HEK293 (cell line): Measurements from ENCODE around the gene TRPM2.
A peak's percentile ranks its signal among the peaks of the same experiment; 100 is the strongest.

Source experiments
- CTCF ChIA-PET: fragments of 350-600 bp; formaldehyde crosslinking; extraction: SDS; loops from one replicate; lab custom pipeline; 2021; ENCODE audit warnings: antibody characterized with exemption; lab: Yijun Ruan, JAX
- POLR2A ChIA-PET: fragments of 300-600 bp; formaldehyde crosslinking; extraction: SDS; loops from one replicate; lab custom pipeline; 2020; ENCODE audit warnings: antibody characterized with exemption, inconsistent platforms; lab: Yijun Ruan, JAX
- H3K27ac ChIP-seq: fragments of 200-500 bp; sonication (Bioruptor generic); 2 replicates; pipeline ENCODE4 v1.5.1; 2014; ENCODE audit warnings: low read depth, low read length, control low read depth, inconsistent platforms; ENCODE audit errors: extremely low read depth
- H3K36me3 ChIP-seq, 2 experiments: fragments of 200-500 bp in 1 of 2; sonication (Bioruptor generic) in 1 of 2; 1 replicate in 1 of 2; 2 replicates in 1 of 2; pipeline ENCODE4 v1.5.1; 2014 to 2017; ENCODE audit warnings: inconsistent platforms in 2 of 2, low read length in 2 of 2; ENCODE audit not compliant: control insufficient read depth in 2 of 2, insufficient read depth in 1 of 2
- H3K4me1 ChIP-seq: fragments of 200-500 bp; sonication (Bioruptor generic); 2 replicates; pipeline ENCODE4 v1.5.1; 2014; ENCODE audit warnings: mild to moderate bottlenecking, low read length, inconsistent platforms; ENCODE audit not compliant: control insufficient read depth, insufficient read depth
- H3K4me3 ChIP-seq: 2 replicates; pipeline ENCODE4 v1.5.1; 2011; ENCODE audit warnings: low read depth, mild to moderate bottlenecking, control low read depth, low read length, moderate library complexity
- H3K9me3 ChIP-seq: fragments of 200-500 bp; sonication (Bioruptor generic); 2 replicates; pipeline ENCODE4 v1.5.1; 2014; ENCODE audit warnings: low read depth, low read length, inconsistent platforms; ENCODE audit not compliant: control insufficient read depth, insufficient read depth
- EGR2 ChIP-seq: fragments of 450-650 bp; formaldehyde crosslinking; IDR thresholded peaks from 2 replicates; pipeline ENCODE4 v1.5.1; 2016; ENCODE audit warnings: low read depth, missing biosample characterization, missing genetic modification characterization
- GFI1B ChIP-seq: fragments of 450-650 bp; formaldehyde crosslinking; IDR thresholded peaks from 2 replicates; pipeline ENCODE4 v1.5.1; 2016; ENCODE audit warnings: missing biosample characterization, missing genetic modification characterization
- GLIS1 ChIP-seq: fragments of 450-650 bp; formaldehyde crosslinking; IDR thresholded peaks from 2 replicates; pipeline ENCODE4 v1.5.1; 2016; ENCODE audit warnings: missing biosample characterization, missing genetic modification characterization
- KLF16 ChIP-seq: fragments of 450-650 bp; formaldehyde crosslinking; IDR thresholded peaks from 2 replicates; pipeline ENCODE4 v1.5.1; 2017; ENCODE audit warnings: missing biosample characterization, missing genetic modification characterization
- ZBTB17 ChIP-seq: fragments of 450-650 bp; formaldehyde crosslinking; IDR thresholded peaks from 2 replicates; pipeline ENCODE4 v1.5.1; 2016; ENCODE audit warnings: missing biosample characterization, missing genetic modification characterization
- ZNF132 ChIP-seq: fragments of 450-650 bp; formaldehyde crosslinking; IDR thresholded peaks from 2 replicates; pipeline ENCODE4 v1.5.1; 2017; ENCODE audit warnings: missing biosample characterization, missing genetic modification characterization, borderline replicate concordance
- ZNF140 ChIP-seq: fragments of 450-650 bp; formaldehyde crosslinking; IDR thresholded peaks from 2 replicates; pipeline ENCODE4 v1.5.1; 2016; ENCODE audit warnings: missing biosample characterization, missing genetic modification characterization
- ZNF239 ChIP-seq: fragments of 450-650 bp; formaldehyde crosslinking; IDR thresholded peaks from 2 replicates; pipeline ENCODE4 v1.5.1; 2016; ENCODE audit warnings: missing biosample characterization, missing genetic modification characterization
- ZNF341 ChIP-seq: fragments of 450-650 bp; formaldehyde crosslinking; IDR thresholded peaks from 2 replicates; pipeline ENCODE4; 2016; ENCODE audit warnings: low read depth, missing biosample characterization, missing genetic modification characterization
- ZNF488 ChIP-seq: fragments of 450-650 bp; formaldehyde crosslinking; IDR thresholded peaks from 2 replicates; pipeline ENCODE4 v1.5.1; 2016; ENCODE audit warnings: missing biosample characterization, missing genetic modification characterization
- ZNF521 ChIP-seq: fragments of 450-650 bp; formaldehyde crosslinking; IDR thresholded peaks from 2 replicates; pipeline ENCODE4 v1.5.1; 2017; ENCODE audit warnings: missing biosample characterization, mild to moderate bottlenecking, missing genetic modification characterization
- ZNF549 ChIP-seq: fragments of 450-650 bp; IDR thresholded peaks from 2 replicates; pipeline ENCODE4 v1.5.1; 2018; ENCODE audit warnings: missing biosample characterization, missing genetic modification characterization, mild to moderate bottlenecking, inconsistent platforms, moderate library complexity
- ZNF747 ChIP-seq: fragments of 450-650 bp; formaldehyde crosslinking; IDR thresholded peaks from 2 replicates; pipeline ENCODE4 v1.5.1; 2016; ENCODE audit warnings: missing biosample characterization, missing genetic modification characterization
- ZSCAN16 ChIP-seq: fragments of 450-650 bp; formaldehyde crosslinking; IDR thresholded peaks from 2 replicates; pipeline ENCODE4 v1.5.1; 2016; ENCODE audit warnings: missing biosample characterization, missing genetic modification characterization
- TF ChIP-seq, protein P1 (sequence below): fragments of 450-650 bp; formaldehyde crosslinking; IDR thresholded peaks from 2 replicates; pipeline ENCODE4 v1.5.1; 2016; ENCODE audit warnings: missing biosample characterization, missing genetic modification characterization
- TF ChIP-seq, protein P2 (sequence below): fragments of 450-650 bp; formaldehyde crosslinking; IDR thresholded peaks from 2 replicates; pipeline ENCODE4 v1.5.1; 2016; ENCODE audit warnings: missing biosample characterization, missing genetic modification characterization
- TF ChIP-seq, protein P3 (sequence below): fragments of 450-650 bp; formaldehyde crosslinking; IDR thresholded peaks from 2 replicates; pipeline ENCODE4 v1.5.1; 2017; ENCODE audit warnings: missing biosample characterization, missing genetic modification characterization

The TRPM2 gene

DNA sequence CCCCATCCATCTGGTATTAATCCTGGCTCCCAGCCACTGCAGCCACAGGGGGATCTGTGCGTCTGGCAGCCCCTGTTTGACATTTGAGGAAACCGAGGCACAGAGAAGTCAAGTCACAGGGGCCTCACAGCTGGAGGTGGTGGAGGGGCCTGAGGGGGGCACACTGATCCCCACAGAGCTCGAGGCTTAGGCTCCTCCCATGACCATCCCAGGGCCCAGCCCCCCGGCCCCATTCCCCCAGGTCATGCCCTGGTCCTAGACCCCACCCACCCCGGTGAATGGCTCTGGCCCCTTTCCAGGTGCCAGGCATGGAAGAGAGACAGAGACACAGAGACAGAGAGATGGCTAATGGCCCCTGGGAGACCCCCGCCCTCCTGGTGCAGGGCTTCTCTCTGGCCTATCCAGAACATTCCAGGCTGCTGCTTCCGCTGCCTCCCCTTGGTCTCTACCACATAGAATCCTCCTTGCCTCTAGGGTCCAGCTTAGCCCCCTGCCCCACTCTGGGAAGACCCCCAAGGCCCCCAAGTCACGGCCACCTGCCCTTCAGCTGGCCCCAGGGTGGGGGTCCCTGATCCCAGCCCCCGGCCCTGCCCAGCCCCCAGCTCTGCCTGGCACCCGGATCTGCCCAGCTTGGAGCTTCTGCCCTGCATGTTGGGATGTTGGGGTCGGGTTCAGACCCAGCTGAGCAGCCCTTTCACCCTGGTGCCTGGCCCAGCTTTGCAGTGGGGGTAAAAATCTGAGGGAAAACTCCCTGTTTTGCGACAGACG, 72.7 kb downstream of the TRPM2 start:
- no peaks in the 10 kb centered on the region for H3K4me1 ChIP-seq
- POLR2A ChIA-PET = interaction anchor here (0.5 kb wide), 1 partner anchor 19 kb away, joined by 5 read pairs; no protein-coding TSS in a partner anchor

DNA sequence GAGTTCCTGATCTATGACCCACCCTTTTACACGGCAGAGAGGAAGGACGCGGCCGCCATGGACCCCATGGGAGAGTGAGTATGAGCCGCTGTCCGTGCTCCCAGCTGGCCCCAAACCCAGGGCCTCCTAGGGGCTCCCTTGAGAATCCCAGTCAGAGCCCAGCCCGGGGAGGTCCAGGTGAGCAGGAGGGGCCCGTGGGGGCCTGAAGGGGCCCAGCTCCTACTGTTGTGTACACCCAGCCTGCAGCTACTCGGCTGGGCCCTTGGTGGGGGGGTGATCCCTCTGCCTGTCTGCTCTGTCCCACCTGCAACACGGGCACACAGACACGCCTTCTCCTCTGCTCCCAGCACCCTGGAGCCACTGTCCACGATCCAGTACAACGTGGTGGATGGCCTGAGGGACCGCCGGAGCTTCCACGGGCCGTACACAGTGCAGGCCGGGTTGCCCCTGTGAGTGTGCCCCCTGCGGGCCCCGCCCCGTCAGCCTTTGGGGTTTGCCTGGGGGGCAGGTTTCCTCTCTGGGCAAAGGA, 73.3 kb downstream of the TRPM2 start:
- H3K9me3 ChIP-seq = no peaks in the 10 kb centered on the region
- no peaks in the 10 kb centered on the region for H3K4me1 ChIP-seq
- POLR2A ChIA-PET = interaction anchor here (0.5 kb wide), 1 partner anchor 19 kb away, joined by 5 read pairs; no protein-coding TSS in a partner anchor
- CTCF ChIA-PET = interaction anchor here (0.7 kb wide), 1 partner anchor 365 kb away, joined by 3 read pairs; no protein-coding TSS in a partner anchor
- H3K36me3 ChIP-seq = no peaks in the 10 kb centered on the region
- TF ChIP-seq ZNF521 (tag by site-specific recombination) (no peak), GLIS1 (peak; percentile 46; the same call in 1 of the 2 replicates)
- H3K4me3 ChIP-seq = no peak overlapping the region
- H3K27ac ChIP-seq = no peak overlapping the region

More for the DNA sequence above, 72.7 kb downstream of the TRPM2 start:
- Histone ChIP-seq H3K27ac (no peak overlapping the region), H3K36me3 (no peaks in the 10 kb centered on the region), H3K4me3 (no peak overlapping the region), H3K9me3 (no peaks in the 10 kb centered on the region)
- CTCF ChIA-PET = interaction anchor here (0.7 kb wide), 1 partner anchor 366 kb away, joined by 3 read pairs; no protein-coding TSS in a partner anchor
- TF ChIP-seq KLF16 (tag by site-specific recombination) (no peak), ZNF239 (no peak), ZSCAN16 (tag by site-specific recombination) (no peak), ZNF132 (no peak), ZNF140 (tag by site-specific recombination) (no peak), ZBTB17 (tag by site-specific recombination) (no peak), ZNF747 (no peak)

DNA sequence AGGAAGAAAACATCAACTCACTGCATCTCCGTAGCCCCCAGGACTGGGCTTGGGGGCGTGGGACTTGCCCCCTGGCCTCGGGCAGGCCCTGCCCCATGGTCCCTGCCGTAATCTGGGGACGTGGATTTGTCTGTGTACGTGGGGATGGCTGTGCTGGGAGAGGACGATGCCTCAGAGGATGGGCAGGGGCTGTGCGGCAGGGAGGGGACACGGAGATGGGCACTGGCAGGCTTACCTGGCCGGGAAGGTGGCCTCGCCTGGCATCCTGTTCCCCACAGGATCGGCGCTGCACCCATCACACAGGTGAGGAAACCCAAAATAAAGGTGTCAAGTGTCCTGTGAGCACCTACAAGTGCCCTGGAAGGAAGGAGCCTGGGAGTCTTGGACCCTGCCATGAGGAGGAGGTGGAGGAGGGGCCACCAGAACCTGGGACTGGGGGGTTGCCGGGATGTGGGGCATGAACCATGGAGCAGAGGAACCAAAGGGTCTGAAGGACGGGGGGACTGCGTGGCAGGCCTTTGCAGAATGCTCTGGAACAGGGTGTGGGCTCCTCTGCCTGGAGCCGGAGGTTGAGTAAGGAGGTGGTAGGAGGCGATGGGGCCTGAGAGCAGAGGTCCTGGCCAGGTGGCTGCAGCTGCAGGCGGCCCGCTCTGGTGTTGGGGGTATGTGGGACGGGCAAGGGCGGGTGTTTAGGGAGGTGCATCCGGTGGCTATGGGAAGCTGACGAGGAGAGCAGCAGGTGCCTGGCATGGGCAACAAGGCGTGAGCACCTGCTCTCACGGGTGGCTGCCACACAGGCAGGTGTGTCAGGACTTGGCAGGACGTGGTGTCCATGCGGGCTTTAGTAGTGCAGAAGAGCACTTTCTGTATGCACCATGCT, 74.1 kb downstream of the TRPM2 start:
- TF ChIP-seq EGR2 (tag by site-specific recombination) (peak; percentile 21; the same call in 1 of the 2 replicates), ZNF549 (tag by site-specific recombination) (no peak)
- TF ChIP-seq, protein P1, sequence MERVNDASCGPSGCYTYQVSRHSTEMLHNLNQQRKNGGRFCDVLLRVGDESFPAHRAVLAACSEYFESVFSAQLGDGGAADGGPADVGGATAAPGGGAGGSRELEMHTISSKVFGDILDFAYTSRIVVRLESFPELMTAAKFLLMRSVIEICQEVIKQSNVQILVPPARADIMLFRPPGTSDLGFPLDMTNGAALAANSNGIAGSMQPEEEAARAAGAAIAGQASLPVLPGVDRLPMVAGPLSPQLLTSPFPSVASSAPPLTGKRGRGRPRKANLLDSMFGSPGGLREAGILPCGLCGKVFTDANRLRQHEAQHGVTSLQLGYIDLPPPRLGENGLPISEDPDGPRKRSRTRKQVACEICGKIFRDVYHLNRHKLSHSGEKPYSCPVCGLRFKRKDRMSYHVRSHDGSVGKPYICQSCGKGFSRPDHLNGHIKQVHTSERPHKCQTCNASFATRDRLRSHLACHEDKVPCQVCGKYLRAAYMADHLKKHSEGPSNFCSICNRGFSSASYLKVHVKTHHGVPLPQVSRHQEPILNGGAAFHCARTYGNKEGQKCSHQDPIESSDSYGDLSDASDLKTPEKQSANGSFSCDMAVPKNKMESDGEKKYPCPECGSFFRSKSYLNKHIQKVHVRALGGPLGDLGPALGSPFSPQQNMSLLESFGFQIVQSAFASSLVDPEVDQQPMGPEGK (tag by site-specific recombination) = 0 out of 2 replicates have a peak, but pooled peaks have one; percentile 22
- no peaks in the 10 kb centered on the region for H3K36me3 ChIP-seq
- no peaks in the 10 kb centered on the region for H3K9me3 ChIP-seq
- H3K27ac ChIP-seq = no peak overlapping the region
- no peak overlapping the region for H3K4me3 ChIP-seq
- ChIA-PET POLR2A (interaction anchor here (1.1 kb wide), 1 partner anchor 89 kb away, joined by 3 read pairs; no protein-coding TSS in a partner anchor), CTCF (no interaction called here)
- no peaks in the 10 kb centered on the region for H3K4me1 ChIP-seq

GRCh38 chr21:44428281-44428960, 75.0 kb downstream of the TRPM2 start:
- POLR2A ChIA-PET = interaction anchor here (1.1 kb wide), 1 partner anchor 90 kb away, joined by 3 read pairs; no protein-coding TSS in a partner anchor
- H3K27ac ChIP-seq = no peak overlapping the region
- H3K4me3 ChIP-seq = no peak overlapping the region
- CTCF ChIA-PET = interaction anchor here (0.6 kb wide), 1 partner anchor 665 kb away, joined by 5 read pairs; no protein-coding TSS in a partner anchor
- H3K9me3 ChIP-seq = no peaks in the 10 kb centered on the region
- H3K4me1 ChIP-seq = no peaks in the 10 kb centered on the region
- no peaks in the 10 kb centered on the region for H3K36me3 ChIP-seq
- TF ChIP-seq GFI1B (no peak), ZNF341 (tag by site-specific recombination) (peak; percentile 45), ZNF488 (tag by site-specific recombination) (no peak)
- TF ChIP-seq, protein P2, sequence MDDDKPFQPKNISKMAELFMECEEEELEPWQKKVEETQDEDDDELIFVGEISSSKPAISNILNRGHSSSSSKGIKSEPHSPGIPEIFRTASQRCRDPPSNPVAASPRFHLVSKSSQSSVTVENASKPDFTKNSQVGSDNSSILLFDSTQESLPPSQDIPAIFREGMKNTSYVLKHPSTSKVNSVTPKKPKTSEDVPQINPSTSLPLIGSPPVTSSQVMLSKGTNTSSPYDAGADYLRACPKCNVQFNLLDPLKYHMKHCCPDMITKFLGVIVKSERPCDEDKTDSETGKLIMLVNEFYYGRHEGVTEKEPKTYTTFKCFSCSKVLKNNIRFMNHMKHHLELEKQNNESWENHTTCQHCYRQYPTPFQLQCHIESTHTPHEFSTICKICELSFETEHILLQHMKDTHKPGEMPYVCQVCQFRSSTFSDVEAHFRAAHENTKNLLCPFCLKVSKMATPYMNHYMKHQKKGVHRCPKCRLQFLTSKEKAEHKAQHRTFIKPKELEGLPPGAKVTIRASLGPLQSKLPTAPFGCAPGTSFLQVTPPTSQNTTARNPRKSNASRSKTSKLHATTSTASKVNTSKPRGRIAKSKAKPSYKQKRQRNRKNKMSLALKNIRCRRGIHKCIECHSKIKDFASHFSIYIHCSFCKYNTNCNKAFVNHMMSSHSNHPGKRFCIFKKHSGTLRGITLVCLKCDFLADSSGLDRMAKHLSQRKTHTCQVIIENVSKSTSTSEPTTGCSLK (tag by site-specific recombination) = no peak
- TF ChIP-seq, protein P3, sequence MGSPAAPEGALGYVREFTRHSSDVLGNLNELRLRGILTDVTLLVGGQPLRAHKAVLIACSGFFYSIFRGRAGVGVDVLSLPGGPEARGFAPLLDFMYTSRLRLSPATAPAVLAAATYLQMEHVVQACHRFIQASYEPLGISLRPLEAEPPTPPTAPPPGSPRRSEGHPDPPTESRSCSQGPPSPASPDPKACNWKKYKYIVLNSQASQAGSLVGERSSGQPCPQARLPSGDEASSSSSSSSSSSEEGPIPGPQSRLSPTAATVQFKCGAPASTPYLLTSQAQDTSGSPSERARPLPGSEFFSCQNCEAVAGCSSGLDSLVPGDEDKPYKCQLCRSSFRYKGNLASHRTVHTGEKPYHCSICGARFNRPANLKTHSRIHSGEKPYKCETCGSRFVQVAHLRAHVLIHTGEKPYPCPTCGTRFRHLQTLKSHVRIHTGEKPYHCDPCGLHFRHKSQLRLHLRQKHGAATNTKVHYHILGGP = no peak
